ENCODE measurements around the gene SLC25A48. TPM values are rescaled to one million over a fixed set of nuclear protein-coding genes. Genes with fewer than 3 reads are reported as not detected.

Gene SLC25A48
- total RNA-seq, 1 experiment from 2014 or later, result not detected

- no peak overlapping the region for H3K27ac ChIP-seq
- H3K27me3 ChIP-seq (ENCODE audit: insufficient read depth, low read depth), result no peaks in the 10 kb centered on the region
- DNase-seq, result no peak
- H3K4me1 ChIP-seq (replicated peaks; ENCODE audit: insufficient read depth), result peaks cover 25% of the 10 kb centered on the region
- H3K4me3 ChIP-seq, result no peak overlapping the region
- CTCF ChIA-PET, result interaction anchor here (0.6 kb wide), 1 partner anchor 246 kb away, joined by 4 read pairs; no protein-coding TSS in a partner anchor
- POLR2A ChIA-PET (ENCODE audit: unreplicated experiment), result interaction anchor here (0.8 kb wide), 1 partner anchor 331 kb away, joined by 3 read pairs; no protein-coding TSS in a partner anchor
- H3K9me3 ChIP-seq (ENCODE audit: insufficient read depth, low read depth), result no peaks in the 10 kb centered on the region
- H3K36me3 ChIP-seq (ENCODE audit: low read depth), result no peaks in the 10 kb centered on the region
- H2AFZ ChIP-seq, result no peak overlapping the region
- H4K20me1 ChIP-seq (ENCODE audit: insufficient read depth), result no peaks in the 10 kb centered on the region
- no peaks in the 10 kb centered on the region; the same call in 1 of the 2 replicates for H3F3A ChIP-seq (ENCODE audit: insufficient read depth, low read depth)
- H3K9me2 ChIP-seq (ENCODE audit: insufficient read depth), result no peaks in the 10 kb centered on the region
- 0 out of 2 replicates have a peak overlapping the region, but pooled peaks have one; percentile 1 for H3K4me2 ChIP-seq
- H3K79me2 ChIP-seq (ENCODE audit: low read depth), result no peaks in the 10 kb centered on the region
- TF ChIP-seq CTCF (conservative IDR thresholded peaks at IDR 0.05) (no peak), EZH2 (IDR thresholded peaks at IDR 0.05; ENCODE audit: low read depth) (no peak)
- BruUV-seq (replicated peaks), result no TSS peak
- intact Hi-C loops (cut with micrococcal nuclease; ENCODE audit: unreplicated experiment), result no loop called here
These were observed 56.4 kb downstream of the SLC25A48 start for GRCh38 chr5:135890867-135891266.

GRCh38 chr5:135891268-135891667 is 56.8 kb downstream of the SLC25A48 start:
- Histone ChIP-seq H3K4me3 (no peak overlapping the region), H2AFZ (no peak overlapping the region), H3K9me3 (ENCODE audit: insufficient read depth, low read depth) (no peaks in the 10 kb centered on the region), H3K27ac (no peak overlapping the region), H3K4me2 (0 out of 2 replicates have a peak overlapping the region, but pooled peaks have one; percentile 1), H3K9me2 (ENCODE audit: insufficient read depth) (no peaks in the 10 kb centered on the region), H3K36me3 (ENCODE audit: low read depth) (no peaks in the 10 kb centered on the region), H3F3A (ENCODE audit: insufficient read depth, low read depth) (no peaks in the 10 kb centered on the region; the same call in 1 of the 2 replicates), H3K4me1 (replicated peaks; ENCODE audit: insufficient read depth) (peaks cover 25% of the 10 kb centered on the region), H4K20me1 (ENCODE audit: insufficient read depth) (no peaks in the 10 kb centered on the region), H3K79me2 (ENCODE audit: low read depth) (no peaks in the 10 kb centered on the region), H3K27me3 (ENCODE audit: insufficient read depth, low read depth) (no peaks in the 10 kb centered on the region)
- intact Hi-C loops (cut with micrococcal nuclease; ENCODE audit: unreplicated experiment), result no loop called here
- DNase-seq, result no peak
- TF ChIP-seq EZH2 (IDR thresholded peaks at IDR 0.05; ENCODE audit: low read depth), result no peak
- TF ChIP-seq CTCF (conservative IDR thresholded peaks at IDR 0.05), result no peak
- no TSS peak for BruUV-seq (replicated peaks)
- ChIA-PET POLR2A (ENCODE audit: unreplicated experiment) (interaction anchor here (0.8 kb wide), 1 partner anchor 331 kb away, joined by 3 read pairs; no protein-coding TSS in a partner anchor), CTCF (interaction anchor here (0.6 to 0.7 kb wide), 2 partner anchors 245 to 318 kb away, joined by 4 to 5 read pairs; no protein-coding TSS in a partner anchor)

- no peak overlapping the region for H3K4me3 ChIP-seq
- no peaks in the 10 kb centered on the region for H3K79me2 ChIP-seq (ENCODE audit: low read depth)
- no peaks in the 10 kb centered on the region for H3K27me3 ChIP-seq (ENCODE audit: insufficient read depth, low read depth)
- H3K4me1 ChIP-seq (replicated peaks; ENCODE audit: insufficient read depth), result peaks cover 25% of the 10 kb centered on the region
- H3K27ac ChIP-seq, result no peak overlapping the region
- no peak for TF ChIP-seq EZH2 (IDR thresholded peaks at IDR 0.05; ENCODE audit: low read depth)
- no peak for TF ChIP-seq CTCF (conservative IDR thresholded peaks at IDR 0.05)
- no peak overlapping the region for H3K4me2 ChIP-seq
- no peaks in the 10 kb centered on the region for H3K36me3 ChIP-seq (ENCODE audit: low read depth)
- no TSS peak for BruUV-seq (replicated peaks)
- intact Hi-C loops (cut with micrococcal nuclease; ENCODE audit: unreplicated experiment), result no loop called here
- POLR2A ChIA-PET (ENCODE audit: unreplicated experiment), result interaction anchor here (0.8 kb wide), 1 partner anchor 330 kb away, joined by 3 read pairs; no protein-coding TSS in a partner anchor
- CTCF ChIA-PET, result interaction anchor here (0.6 to 0.7 kb wide), 2 partner anchors 318 to 398 kb away, joined by 3 to 5 read pairs; no protein-coding TSS in a partner anchor
- DNase-seq, result no peak
- H4K20me1 ChIP-seq (ENCODE audit: insufficient read depth), result no peaks in the 10 kb centered on the region
- no peaks in the 10 kb centered on the region for H3K9me2 ChIP-seq (ENCODE audit: insufficient read depth)
- H3F3A ChIP-seq (ENCODE audit: insufficient read depth, low read depth), result no peaks in the 10 kb centered on the region; the same call in 1 of the 2 replicates
- no peak overlapping the region for H2AFZ ChIP-seq
- H3K9me3 ChIP-seq (ENCODE audit: insufficient read depth, low read depth), result no peaks in the 10 kb centered on the region
These were observed 57.3 kb downstream of the SLC25A48 start for GRCh38 chr5:135891791-135892190.
